HepG2 (cell line): Measurements from ENCODE around the gene KIF26B. TPM values are rescaled to one million over a fixed set of nuclear protein-coding genes. Genes with fewer than 3 reads are reported as not detected.

ENCODE experiments used
- ATAC-seq: fragments of 200-7000 bp; cut with Tn5 transposase; 3 replicates; pipeline ENCODE4 v1.9.1; 2020; ENCODE audit warnings: mild to moderate bottlenecking, moderate library complexity
- BruUV-seq: library from RNA; stranded (reverse); fragments of 400-500 nt; replicated peaks from 2 replicates; lab custom pipeline; 2021; lab: Mats Ljungman, UMichigan
- CTCF ChIA-PET: fragments of 300-600 bp; formaldehyde crosslinking; extraction: SDS; loops from one replicate; lab custom pipeline; 2021; ENCODE audit warnings: low total read pairs, inconsistent platforms, low intra/inter-chr PET ratio; lab: Yijun Ruan, JAX
- POLR2A ChIA-PET: fragments of 350-600 bp; sonication (Branson Sonifier 250); formaldehyde crosslinking; loops from one replicate; lab custom pipeline; 2020; ENCODE audit warnings: antibody characterized with exemption, inconsistent platforms; lab: Yijun Ruan, JAX
- DNase-seq: peaks from one replicate; pipeline ENCODE4 v3.0.0-alpha.2; 2015; ENCODE audit warnings: low spot score
- FAIRE-seq: peaks from 3 replicates; lab custom pipeline; 2011; peaks lifted over from hg19 to GRCh38; lab: Jason Lieb, UNC
- H2AFZ ChIP-seq: one replicate; pipeline ENCODE4 v1.6.1; 2011; ENCODE audit warnings: low read length, inconsistent platforms
- H3K27ac ChIP-seq: fragments of 300-600 bp; 3 replicates; pipeline ENCODE4 v1.8.0; 2011; ENCODE audit warnings: mixed run types, mild to moderate bottlenecking, mixed read lengths, low read length, inconsistent platforms; ENCODE audit not compliant: insufficient read depth; ENCODE audit errors: extremely low read length
- H3K27me3 ChIP-seq, 2 experiments: fragments of 200-600 bp in 1 of 2; 2 replicates in 1 of 2; 3 replicates in 1 of 2; pipeline versions ENCODE4 v1.6.0 to v1.8.0; 2011; ENCODE audit warnings: low read length in 2 of 2, mild to moderate bottlenecking in 2 of 2, moderate library complexity in 2 of 2, inconsistent platforms in 1 of 2; ENCODE audit not compliant: insufficient read depth in 2 of 2, control insufficient read depth in 1 of 2
- H3K36me3 ChIP-seq, 2 experiments: fragments of 200-600 bp in 1 of 2; replicated peaks in 1 of 2; 2 replicates in 1 of 2; 3 replicates in 1 of 2; pipeline versions ENCODE4 v1.5.1 to v1.8.0; 2011; ENCODE audit warnings: low read length in 2 of 2, inconsistent platforms in 1 of 2; ENCODE audit not compliant: insufficient read depth in 2 of 2, control insufficient read depth in 1 of 2
- H3K4me1 ChIP-seq: 2 replicates; pipeline ENCODE4 v1.5.1; 2012; ENCODE audit warnings: low read length, inconsistent platforms; ENCODE audit not compliant: insufficient read depth
- H3K4me2 ChIP-seq: 2 replicates; pipeline ENCODE4 v1.6.0; 2011; ENCODE audit warnings: low read depth, low read length, inconsistent platforms
- H3K4me3 ChIP-seq, 3 experiments: fragments of 200-600 bp in 1 of 3; sonication (generic), shearing (Covaris generic) in 1 of 3; replicated peaks in 1 of 3; 2 replicates each; pipeline ENCODE4 v1.5.1; 2011 to 2016; ENCODE audit warnings: low read length in 3 of 3, inconsistent platforms in 2 of 3, low read depth in 2 of 3, mild to moderate bottlenecking in 2 of 3, control low read depth in 1 of 3, mixed read lengths in 1 of 3; ENCODE audit not compliant: insufficient read depth in 1 of 3
- H3K79me2 ChIP-seq: one replicate; pipeline ENCODE4 v1.6.1; 2011; ENCODE audit warnings: low read length, inconsistent platforms; ENCODE audit not compliant: insufficient read depth
- H3K9ac ChIP-seq: 2 replicates; pipeline ENCODE4 v1.6.0; 2011; ENCODE audit warnings: mild to moderate bottlenecking, low read depth, low read length, inconsistent platforms; ENCODE audit not compliant: insufficient read depth
- H3K9me3 ChIP-seq: 2 replicates; pipeline ENCODE4 v1.5.1; 2012; ENCODE audit warnings: mild to moderate bottlenecking, low read length
- H4K20me1 ChIP-seq: 2 replicates; pipeline ENCODE4 v1.6.0; 2011; ENCODE audit warnings: inconsistent platforms, mild to moderate bottlenecking, low read length, moderate library complexity; ENCODE audit not compliant: insufficient read depth
- GATAD2A ChIP-seq: IDR thresholded peaks from 2 replicates; pipeline ENCODE4 v1.6.1; 2016
- HHEX ChIP-seq: IDR thresholded peaks from 2 replicates; pipeline ENCODE4 v1.6.1; 2016; ENCODE audit warnings: control low read depth
- KAT8 ChIP-seq: IDR thresholded peaks from 2 replicates; pipeline ENCODE4 v1.6.1; 2016; ENCODE audit warnings: missing genetic modification reagents, missing compliant biosample characterization
- MBD4 ChIP-seq: IDR thresholded peaks from 2 replicates; pipeline ENCODE4 v1.6.1; 2012; ENCODE audit warnings: low read length, inconsistent platforms, borderline replicate concordance
- PCBP2 ChIP-seq: fragments of 200-400 bp; formaldehyde crosslinking; optimal IDR thresholded peaks from 2 replicates; pipeline ENCODE3; 2018; ENCODE audit warnings: low read length, low read depth; ENCODE audit not compliant: poor library complexity, severe bottlenecking
- ZNF207 ChIP-seq: fragments of 450-650 bp; IDR thresholded peaks from 2 replicates; pipeline ENCODE4 v1.6.1; 2016; ENCODE audit warnings: antibody characterized with exemption, borderline replicate concordance
- ZNF282 ChIP-seq: fragments of 450-650 bp; IDR thresholded peaks from 2 replicates; pipeline ENCODE4 v1.6.1; 2018; ENCODE audit not compliant: partially characterized antibody
- ZNF33A ChIP-seq: sonication (generic); formaldehyde crosslinking; IDR thresholded peaks from 2 replicates; pipeline ENCODE4 v1.5.1; 2020; ENCODE audit warnings: missing genetic modification reagents, mild to moderate bottlenecking, moderate library complexity, borderline replicate concordance
- ZNF513 ChIP-seq: sonication (generic); formaldehyde crosslinking; conservative IDR thresholded peaks from 2 replicates; pipeline ENCODE4 v1.5.0; 2020; ENCODE audit warnings: missing genetic modification reagents
- WGBS: methylation state at CpG from one replicate; pipeline ENCODE4 v1.1.6; 2017; ENCODE audit warnings: low lambda C conversion rate; 5-methylcytosine and 5-hydroxymethylcytosine counted together
- in situ Hi-C: cut with HindIII; loops from 2 replicates; pipeline ENCODE4 v1.10.0; 2017; ENCODE audit warnings: low pct_unique_long_range_greater_than_20kb; ENCODE audit not compliant: extremely low pct_ligation_motif_present
- intact Hi-C: fragments of 100-400 bp; cut with micrococcal nuclease; formaldehyde crosslinking; loops from one replicate; pipeline ENCODE4 v1.10.0; 2022; ENCODE audit not compliant: unreplicated experiment
- polyA plus RNA-seq, 8 experiments: library from polyadenylated mRNA; depleted of rRNA in 3 of 8; stranded (reverse) in 7 of 8; unstranded in 1 of 8; fragments of >200 nt; fragmentation: Illumina TruSeq in 4 of 8; extraction: Trizol in 4 of 8; gene quantifications; 2 replicates each; pipeline versions ENCODE4 v1.2.1 to v1.2.3, GENCODE V29; 2011 to 2016; ENCODE audit warnings: low read depth in 4 of 8, missing spikeins in 1 of 8, mixed read lengths in 1 of 8; ENCODE audit not compliant: insufficient read depth in 1 of 8
- total RNA-seq, 5 experiments: library from RNA; depleted of rRNA; stranded (reverse); fragments of >200 nt; fragmentation: Illumina TruSeq; extraction: Trizol; gene quantifications; 2 replicates each; pipeline ENCODE4 v1.2.3, GENCODE V29; 2016; ENCODE audit warnings: low read depth in 1 of 5

The KIF26B gene
- total and polyA plus RNA-seq, 2 of the 13 experiments (the other 11 are each of a cell fraction or from before 2014, with no cell fraction given) = 0.08 to 0.09 TPM

GRCh38 chr1:245310571-245311531 lies 156.1 kb downstream of the KIF26B start:
- Histone ChIP-seq H3K9ac (no peak overlapping the region), H4K20me1 (no peaks in the 10 kb centered on the region), H3K9me3 (no peaks in the 10 kb centered on the region), H3K27ac (no peak overlapping the region), H3K4me2 (no peak overlapping the region), H3K4me1 (no peaks in the 10 kb centered on the region), H3K79me2 (no peaks in the 10 kb centered on the region), H3K4me3 (no peak overlapping the region), H3K36me3 (no peaks in the 10 kb centered on the region), H3K27me3 (no peaks in the 10 kb centered on the region), H2AFZ (no peak overlapping the region)
- TF ChIP-seq ZNF33A (CRISPR knock-in tag) (no peak), HHEX (CRISPR knock-in tag) (no peak), PCBP2 (no peak), ZNF207 (no peak), MBD4 (no peak)
- DNase-seq = no peak
- ATAC-seq = no peak
- intact Hi-C loops = no loop called here
- FAIRE-seq = no peak
- POLR2A ChIA-PET = no interaction called here
- BruUV-seq = no TSS peak
- WGBS = 69% methylated on average over 17 of the region's 22 CpGs
- in situ Hi-C loops = no loop called here
- CTCF ChIA-PET = no interaction called here

GRCh38 chr1:245311887-245312536 lies 157.2 kb downstream of the KIF26B start:
- in situ Hi-C loops = no loop called here
- BruUV-seq = no TSS peak

More at GRCh38 chr1:245311887-245312536, 157.2 kb downstream of the KIF26B start:
- H3K9ac ChIP-seq = no peak overlapping the region
- CTCF ChIA-PET = no interaction called here
- intact Hi-C loops = no loop called here
- POLR2A ChIA-PET = no interaction called here
- no peaks in the 10 kb centered on the region for H3K27me3 ChIP-seq
- no peak overlapping the region for H3K4me2 ChIP-seq
- no peaks in the 10 kb centered on the region for H3K36me3 ChIP-seq
- H3K79me2 ChIP-seq = no peaks in the 10 kb centered on the region
- no peak for TF ChIP-seq KAT8 (CRISPR knock-in tag)
- no peak for TF ChIP-seq GATAD2A (CRISPR knock-in tag)
- TF ChIP-seq ZNF282 = no peak
- no peak for TF ChIP-seq ZNF513 (CRISPR knock-in tag)
- FAIRE-seq (no peak), ATAC-seq (no peak), DNase-seq (no peak)
- 78% methylated on average over 8 of the region's 8 CpGs for WGBS
- no peak overlapping the region for H2AFZ ChIP-seq
- H3K9me3 ChIP-seq = no peaks in the 10 kb centered on the region
- no peaks in the 10 kb centered on the region for H3K4me1 ChIP-seq
- H4K20me1 ChIP-seq = no peaks in the 10 kb centered on the region
- H3K27ac ChIP-seq = no peak overlapping the region
- H3K4me3 ChIP-seq = no peak overlapping the region
